Articular chondrocyte of knee joint (primary cell): ENCODE results near the gene SSRP1. TPM values are rescaled to one million over a fixed set of nuclear protein-coding genes. Genes with fewer than 3 reads are reported as not detected.

Experiments used
- total RNA-seq: library from RNA; depleted of rRNA; stranded (reverse); fragments of >200 nt; gene quantifications from 2 replicates; pipeline ENCODE4 v1.2.3, GENCODE V29; 2012

SSRP1 gene
- total RNA-seq, result 53.3 and 67.8 TPM in 2 replicates

DNA sequence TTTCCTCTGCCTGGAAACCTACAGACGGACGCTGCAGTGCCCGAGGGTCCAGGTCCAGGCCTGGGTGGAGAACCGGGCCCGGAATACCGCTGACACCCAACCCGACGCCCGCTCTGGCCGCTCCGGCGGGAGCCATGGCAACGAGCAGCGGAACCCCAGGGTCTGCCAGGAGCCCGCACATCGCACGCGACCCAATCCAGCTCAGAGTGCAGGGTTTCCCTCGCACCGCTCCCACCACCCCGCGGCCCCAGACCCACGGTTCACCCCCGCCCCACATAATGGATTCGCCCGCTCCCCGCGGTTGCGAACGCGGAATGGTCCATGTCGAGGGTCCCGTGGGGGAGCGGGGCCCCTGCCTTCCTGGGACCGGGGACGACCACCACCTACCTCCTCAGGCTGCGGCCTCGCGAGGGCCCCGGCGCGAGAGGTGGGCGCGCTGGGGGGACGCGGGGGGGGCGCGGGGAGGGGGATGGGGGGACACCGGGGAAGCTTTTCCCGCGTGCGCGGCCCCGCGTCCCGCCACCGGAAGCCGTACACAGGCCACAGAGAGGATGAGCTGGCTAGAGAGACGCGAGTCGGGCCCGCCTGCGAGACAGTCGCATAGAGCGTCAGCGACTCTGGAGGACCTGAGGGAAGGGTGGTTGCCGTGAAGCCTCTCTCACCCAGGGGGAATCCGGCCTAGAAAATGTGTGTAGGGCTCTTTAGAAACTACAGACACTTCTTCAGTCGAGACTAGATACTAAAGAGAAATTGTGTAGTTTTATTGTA lies at the start of gene SSRP1:
Gene SSRP1 (minus strand): TSS at position 550 of the 768 bp plus-strand sequence. CDS start 771 bp downstream, outside the sequence.

DNA sequence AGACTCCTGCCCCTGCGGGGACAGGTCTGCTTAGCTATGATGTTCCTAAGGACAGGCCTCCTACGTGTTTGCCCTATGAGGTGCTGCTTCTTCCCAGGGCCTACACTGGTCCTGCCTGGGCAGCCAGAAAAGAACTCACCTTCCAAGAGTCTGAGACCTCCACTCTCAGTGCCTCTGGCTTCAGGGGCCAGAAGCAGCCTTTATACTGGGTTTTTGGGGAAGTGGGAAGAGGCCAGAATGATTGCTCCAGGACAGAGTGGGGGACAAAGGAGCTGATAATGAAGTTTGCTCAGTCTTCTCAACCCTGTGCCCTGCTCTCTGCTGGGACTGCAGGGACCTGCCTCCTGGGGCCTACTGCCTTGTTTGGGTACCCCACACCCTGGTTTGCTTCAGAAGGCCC lies 45.3 kb upstream of the SSRP1 start, which contains the start of gene PRG3:
Gene PRG3 (minus strand): TSS at position 176 of the 400 bp plus-strand sequence. CDS start 442 bp downstream, outside the sequence.

DNA sequence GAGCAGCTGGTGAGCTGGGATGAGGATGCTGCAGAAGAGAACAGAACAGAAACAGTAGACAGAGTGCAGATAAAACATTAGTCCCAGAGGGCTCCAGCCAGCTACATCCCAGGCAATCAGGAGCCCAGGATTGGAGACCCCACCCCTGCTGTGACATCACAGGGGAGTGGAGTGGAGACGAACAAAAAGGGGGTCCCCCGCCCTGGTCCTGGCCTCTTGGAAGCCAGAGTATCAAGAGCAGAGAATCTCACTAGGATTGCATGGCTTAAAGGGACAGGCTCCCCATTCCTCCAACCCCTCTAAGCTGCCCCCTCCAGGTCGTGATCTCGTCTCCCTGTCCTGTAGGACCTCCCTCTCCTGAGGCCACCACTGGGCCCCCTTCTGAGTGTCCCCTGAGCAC lies 2.5 kb upstream of the SSRP1 start, which contains the start of gene P2RX3:
Gene P2RX3 (plus strand): TSS at position 211 of the 400 bp plus-strand sequence. CDS start 199 bp downstream, outside the sequence.

DNA sequence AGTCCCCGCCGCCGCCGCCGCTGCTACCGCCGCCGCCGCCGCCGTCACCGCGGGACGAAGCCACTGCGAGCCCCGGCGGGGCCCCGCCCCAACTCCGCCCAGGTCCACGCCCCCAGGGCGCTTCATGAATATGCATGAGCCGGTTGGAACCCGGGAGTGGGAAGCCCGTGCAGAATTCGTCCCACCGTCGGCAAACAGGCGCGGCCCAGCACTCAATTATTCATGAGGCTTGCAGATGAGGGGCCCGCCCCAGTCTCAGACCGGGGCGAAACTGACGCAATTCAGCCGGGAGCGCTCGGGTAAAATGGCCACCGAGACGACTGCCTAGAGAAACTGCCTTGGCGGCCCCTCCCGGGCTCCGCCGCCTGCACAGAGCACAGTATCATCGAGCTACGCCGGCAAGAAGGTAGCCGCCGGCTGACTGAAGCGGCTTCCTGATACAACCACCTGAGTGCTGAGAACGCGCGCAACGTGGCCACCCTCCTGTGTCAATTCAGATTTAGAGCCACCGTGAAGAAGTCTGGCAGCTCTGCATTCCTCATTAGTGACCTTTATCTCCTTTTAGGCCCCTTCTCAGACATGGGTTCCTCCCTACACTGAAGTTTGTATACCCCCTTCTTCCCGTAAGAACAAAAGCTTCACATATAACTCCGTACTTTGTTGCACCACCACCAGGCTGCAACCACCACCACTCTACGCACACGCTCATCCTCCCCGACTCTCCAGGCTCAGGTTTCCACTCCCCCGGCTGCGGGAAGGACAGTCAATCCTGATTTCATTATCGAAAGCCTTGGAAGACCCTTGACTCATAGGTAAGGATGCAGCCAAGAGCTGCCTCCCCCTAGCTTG lies 10.6 kb downstream of the SSRP1 start, which contains the start of gene TNKS1BP1:
Gene TNKS1BP1 (minus strand): TSS at position 67 of the 849 bp plus-strand sequence. CDS start 3,067 bp downstream, outside the sequence.

Other genes starting within 250 kb of the SSRP1 start
- not detected in 2 replicates for gene LRRC55, start 153.9 kb downstream of the SSRP1 start, total RNA-seq
- gene APLNR, start 98.6 kb downstream of the SSRP1 start, total RNA-seq, result not detected in 2 replicates
- gene TNKS1BP1, start 10.9 kb downstream of the SSRP1 start, total RNA-seq, result 102 and 105 TPM in 2 replicates
- gene P2RX3, start 2.5 kb upstream of the SSRP1 start, total RNA-seq, result 0.11 and 0.13 TPM in 2 replicates
- not detected in 2 replicates for gene PRG3, start 45.3 kb upstream of the SSRP1 start, total RNA-seq
- gene PRG2, start 54.8 kb upstream of the SSRP1 start, total RNA-seq, result 0.11 TPM in 1 of 2 replicates, not detected in the other
- 58.8 and 125 TPM in 2 replicates for gene SLC43A3, start 91.2 kb upstream of the SSRP1 start, total RNA-seq
- 0.39 TPM in 1 of 2 replicates, not detected in the other for gene RTN4RL2, start 124.6 kb upstream of the SSRP1 start, total RNA-seq
- gene SLC43A1, start 179.8 kb upstream of the SSRP1 start, total RNA-seq, result 12.0 and 14.5 TPM in 2 replicates
- 22.7 and 34.0 TPM in 2 replicates for gene TIMM10, start 194.9 kb upstream of the SSRP1 start, total RNA-seq
- not detected in 2 replicates for gene SMTNL1, start 201.7 kb upstream of the SSRP1 start, total RNA-seq
- 49.2 and 49.5 TPM in 2 replicates for gene UBE2L6, start 231.8 kb upstream of the SSRP1 start, total RNA-seq